Suprapubic skin (tissue), 4 donors: Measurements from ENCODE around the gene SLC35D1. TPM values are rescaled to one million over a fixed set of nuclear protein-coding genes. Genes with fewer than 3 reads are reported as not detected.

Source experiments
- DNase-seq, 2 donors: peaks; one replicate each; pipeline ENCODE4 v3.0.0-alpha.2; 2019; ENCODE audit warnings: low spot score in 2 of 2
- H3K27ac ChIP-seq: fragments of 200-600 bp; sonication (generic); one replicate; pipeline ENCODE4 v1.5.1; 2019
- H3K27me3 ChIP-seq: fragments of 200-600 bp; sonication (generic); one replicate; pipeline ENCODE4 v1.5.1; 2019
- H3K36me3 ChIP-seq: fragments of 200-600 bp; sonication (generic); one replicate; pipeline ENCODE4 v1.5.1; 2019
- H3K4me1 ChIP-seq: fragments of 200-600 bp; sonication (generic); one replicate; pipeline ENCODE4 v1.5.1; 2019
- H3K4me3 ChIP-seq: fragments of 200-600 bp; sonication (generic); one replicate; pipeline ENCODE4 v1.5.1; 2019; ENCODE audit warnings: mild to moderate bottlenecking
- H3K9me3 ChIP-seq: fragments of 200-600 bp; sonication (generic); one replicate; pipeline ENCODE4 v1.5.1; 2019
- CTCF ChIP-seq, 2 donors: fragments of 200-600 bp in 1 of 2; fragments of 450-650 bp in 1 of 2; sonication (generic) in 1 of 2; IDR thresholded peaks; one replicate each; pipeline ENCODE4 v1.5.1; 2016 to 2019; ENCODE audit warnings: antibody characterized with exemption in 2 of 2, mild to moderate bottlenecking in 1 of 2, moderate library complexity in 1 of 2
- EP300 ChIP-seq: sonication (generic); formaldehyde crosslinking; IDR thresholded peaks from one replicate; pipeline ENCODE4 v1.6.1; 2017; ENCODE audit warnings: antibody characterized with exemption
- POLR2A ChIP-seq, 2 donors: fragments of 450-650 bp; IDR thresholded peaks; one replicate each; pipeline ENCODE4 v1.6.1; 2017; ENCODE audit warnings: antibody characterized with exemption in 2 of 2, mild to moderate bottlenecking in 2 of 2, moderate library complexity in 2 of 2
- POLR2AphosphoS5 ChIP-seq, 3 donors: sonication (generic); formaldehyde crosslinking; IDR thresholded peaks; one replicate each; pipeline ENCODE4 v1.6.1; 2017; ENCODE audit warnings: antibody characterized with exemption in 3 of 3
- WGBS: methylation state at CpG from one replicate; pipeline ENCODE4 v1.1.5; 2018; 5-methylcytosine and 5-hydroxymethylcytosine counted together
- total RNA-seq, 4 donors: library from RNA; depleted of rRNA; stranded (reverse); fragments of >200 nt; gene quantifications; one replicate each; pipeline ENCODE4 v1.1.0, GENCODE V29; 2016

Gene SLC35D1
- total RNA-seq, result 10 to 100 TPM; 11.3 to 20.3 (median 17.4) TPM

DNA sequence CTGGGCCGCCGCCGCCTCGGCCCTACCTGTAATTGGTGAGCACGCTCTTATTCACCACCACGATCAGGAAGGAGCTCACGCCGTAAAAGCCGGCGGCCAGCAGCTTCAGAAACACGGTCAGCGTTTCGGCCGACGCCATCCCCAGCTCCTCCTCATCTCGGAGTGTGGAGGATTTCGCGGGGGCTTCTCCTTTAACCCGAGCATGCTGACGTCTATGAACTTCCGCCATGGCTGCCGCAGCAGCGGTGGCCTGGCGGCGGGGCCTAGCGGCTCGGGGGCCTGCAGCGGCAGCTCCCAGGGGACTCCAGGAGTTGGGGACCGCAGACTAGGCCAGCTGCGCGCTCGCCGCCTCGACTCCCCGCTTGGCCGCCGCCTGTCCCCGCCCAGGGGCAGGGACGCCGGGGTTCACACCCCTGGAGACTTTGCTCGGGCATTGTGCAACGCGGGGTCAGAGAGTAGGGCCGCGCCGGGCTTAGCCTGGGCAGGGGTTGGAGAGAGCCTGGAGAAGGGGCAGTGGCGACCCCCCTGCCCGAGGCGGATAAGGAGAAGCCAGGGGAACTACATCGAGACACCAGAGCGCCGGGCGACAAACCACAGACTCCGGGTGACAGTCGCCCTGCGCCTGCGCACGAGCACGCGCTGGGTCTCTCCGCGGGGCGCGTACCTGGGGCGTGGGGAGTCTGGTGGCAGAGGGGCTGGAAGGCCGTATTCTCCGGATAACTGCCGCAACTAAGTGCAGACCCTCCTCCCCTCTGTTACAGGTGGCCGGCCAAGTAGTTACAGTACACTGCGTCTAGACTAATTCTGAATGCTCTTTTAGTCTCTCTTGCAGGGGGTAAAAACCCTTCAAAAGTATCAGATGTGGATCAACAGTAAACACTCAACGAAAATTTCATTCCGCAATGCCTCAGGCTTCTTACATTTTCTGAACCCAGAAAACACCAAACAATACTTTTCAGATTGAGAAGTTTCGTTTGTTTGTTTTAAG is at the start of gene SLC35D1:
Gene SLC35D1, minus strand, starts transcription at position 364 of the 988 bp plus-strand sequence. Its CDS starts 135 bp downstream, at position 229.
- DNase-seq, result peak; percentile 87
- Histone ChIP-seq H3K27me3 (no peaks in the 10 kb centered on the region), H3K36me3 (peaks cover 5% of the 10 kb centered on the region), H3K9me3 (no peaks in the 10 kb centered on the region), H3K4me1 (peaks cover 33% of the 10 kb centered on the region), H3K27ac (peak within 1 kb of the TSS; percentile 95), H3K4me3 (peak within 1 kb of the TSS; percentile 90)
- 2% methylated on average over 28 of the region's 73 CpGs for WGBS
- no peak for TF ChIP-seq EP300
- peak in 2 of 3 donors; percentile 32 to 67 for TF ChIP-seq POLR2AphosphoS5 (IDR thresholded peaks at IDR 0.05)
- TF ChIP-seq CTCF (IDR thresholded peaks at IDR 0.05), result no peak
- peak in 1 of 2 donors; percentile 38 for TF ChIP-seq POLR2A (IDR thresholded peaks at IDR 0.05)

- TF ChIP-seq CTCF (IDR thresholded peaks at IDR 0.05) (no peak), EP300 (no peak), POLR2AphosphoS5 (IDR thresholded peaks at IDR 0.05) (no peak), POLR2A (IDR thresholded peaks at IDR 0.05) (no peak)
- 91% methylated on average over 1 of the region's 1 CpG for WGBS
- DNase-seq, result no peak
These were observed 49.6 kb upstream of the SLC35D1 start for GRCh38 chr1:67103548-67103947.

GRCh38 chr1:67100833-67101232 is 46.9 kb upstream of the SLC35D1 start:
- Histone ChIP-seq H3K4me3 (no peak overlapping the region), H3K4me1 (no peaks in the 10 kb centered on the region), H3K9me3 (no peaks in the 10 kb centered on the region), H3K36me3 (no peaks in the 10 kb centered on the region), H3K27ac (no peak overlapping the region), H3K27me3 (no peaks in the 10 kb centered on the region)
- TF ChIP-seq POLR2A (IDR thresholded peaks at IDR 0.05), result no peak
- no peak for TF ChIP-seq POLR2AphosphoS5 (IDR thresholded peaks at IDR 0.05)
- no peak for TF ChIP-seq EP300
- 39% methylated on average over 3 of the region's 3 CpGs for WGBS
- DNase-seq, result no peak

More at GRCh38 chr1:67103548-67103947, 49.6 kb upstream of the SLC35D1 start:
- Histone ChIP-seq H3K4me1 (no peaks in the 10 kb centered on the region), H3K36me3 (no peaks in the 10 kb centered on the region), H3K4me3 (no peak overlapping the region), H3K9me3 (no peaks in the 10 kb centered on the region), H3K27ac (no peak overlapping the region), H3K27me3 (no peaks in the 10 kb centered on the region)

- Histone ChIP-seq H3K9me3 (no peaks in the 10 kb centered on the region), H3K4me3 (no peak overlapping the region), H3K36me3 (no peaks in the 10 kb centered on the region), H3K4me1 (no peaks in the 10 kb centered on the region), H3K27me3 (peaks cover 4% of the 10 kb centered on the region), H3K27ac (no peak overlapping the region)
- TF ChIP-seq POLR2A (IDR thresholded peaks at IDR 0.05) (no peak), EP300 (no peak), POLR2AphosphoS5 (IDR thresholded peaks at IDR 0.05) (no peak), CTCF (IDR thresholded peaks at IDR 0.05) (no peak)
- no peak for DNase-seq
These were observed 43.4 kb upstream of the SLC35D1 start for GRCh38 chr1:67097305-67097704.

DNA sequence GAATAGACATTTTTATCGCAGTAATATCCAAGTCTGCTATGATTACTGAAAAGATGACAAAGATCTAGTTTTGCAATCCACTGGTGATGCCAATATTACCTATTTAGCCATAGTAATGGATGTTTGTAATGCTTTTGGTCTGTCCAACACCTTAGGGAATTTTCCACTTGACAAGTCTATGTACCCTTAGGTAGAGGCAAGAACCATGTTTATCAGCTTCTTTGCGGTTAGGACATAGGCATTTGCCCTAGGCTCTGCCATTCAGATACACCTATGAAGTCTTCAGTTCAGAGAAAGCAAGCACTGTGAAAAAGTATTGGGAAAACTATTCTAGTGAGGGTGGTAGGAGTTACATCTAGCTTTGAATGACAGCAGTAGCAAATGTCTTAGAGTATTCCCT is 40.2 kb upstream of the SLC35D1 start:
- no peak for DNase-seq
- Histone ChIP-seq H3K9me3 (peaks cover 3% of the 10 kb centered on the region), H3K4me3 (no peak overlapping the region), H3K4me1 (no peaks in the 10 kb centered on the region), H3K27ac (no peak overlapping the region), H3K27me3 (peaks cover 4% of the 10 kb centered on the region), H3K36me3 (no peaks in the 10 kb centered on the region)
- TF ChIP-seq CTCF (IDR thresholded peaks at IDR 0.05), result no peak
- no peak for TF ChIP-seq POLR2A (IDR thresholded peaks at IDR 0.05)
- no peak for TF ChIP-seq EP300
- WGBS, result 70% methylated on average over 2 of the region's 2 CpGs
